ENCODE measurements around the gene TRIM67. TPM values are rescaled to one million over a fixed set of nuclear protein-coding genes. Genes with fewer than 3 reads are reported as not detected.

TRIM67 gene
- total RNA-seq, 2 experiments from 2014 or later, result not detected

DNA sequence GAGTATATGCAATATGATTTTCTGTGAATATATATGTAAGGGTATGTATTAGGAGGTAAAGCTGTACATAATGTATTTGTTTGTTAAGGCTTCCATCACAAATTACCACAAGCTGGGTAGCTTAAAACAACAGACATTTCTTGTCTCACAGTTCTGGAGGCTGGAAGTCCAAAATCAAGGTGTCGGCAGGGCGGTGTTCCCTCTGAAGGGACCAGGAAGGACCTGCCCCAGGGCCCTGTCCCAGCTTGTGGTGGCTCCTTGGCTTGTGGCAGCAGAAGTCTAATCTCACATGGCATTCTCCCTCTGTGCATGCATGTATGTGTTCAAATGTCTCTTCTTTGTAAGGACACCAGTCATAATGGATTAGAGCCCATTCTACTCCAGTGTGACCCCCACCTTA is 17.1 kb downstream of the TRIM67 start:
- Mint-ChIP-seq H3K4me1 (no peaks in the 10 kb centered on the region), H3K27me3 (peaks cover 36% of the 10 kb centered on the region), H3K9me3 (no peaks in the 10 kb centered on the region), H3K36me3 (ENCODE audit: low read depth) (no peaks in the 10 kb centered on the region), H3K4me3 (no peak overlapping the region), H3K27ac (no peak overlapping the region)
- no peak for DNase-seq
- ChIA-PET POLR2A (no interaction called here), CTCF (no interaction called here)

DNA sequence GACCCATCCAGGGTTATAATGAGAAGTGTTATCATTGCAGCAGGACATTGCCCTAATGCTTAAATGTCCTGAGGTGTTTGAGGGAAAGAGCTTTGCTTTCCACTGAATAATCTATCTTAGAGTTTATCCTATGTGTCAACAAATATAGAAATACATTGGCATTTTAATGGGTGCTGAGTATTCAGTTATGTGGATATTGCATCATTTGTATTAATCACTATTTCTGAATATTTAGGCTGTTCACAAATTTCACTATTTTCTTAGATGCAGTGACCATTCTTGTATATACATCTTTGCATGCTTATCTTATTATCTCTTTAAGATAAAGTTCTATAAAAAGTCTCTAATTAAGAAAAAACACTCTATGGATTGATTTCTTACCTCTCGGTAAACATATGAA is 18.2 kb downstream of the TRIM67 start:
- POLR2A ChIA-PET, result no interaction called here
- DNase-seq, result no peak
- Mint-ChIP-seq H3K9me3 (no peaks in the 10 kb centered on the region), H3K4me3 (no peak overlapping the region), H3K27me3 (peaks cover 31% of the 10 kb centered on the region), H3K4me1 (no peaks in the 10 kb centered on the region), H3K36me3 (ENCODE audit: low read depth) (no peaks in the 10 kb centered on the region), H3K27ac (no peak overlapping the region)
- CTCF ChIA-PET, result no interaction called here

DNA sequence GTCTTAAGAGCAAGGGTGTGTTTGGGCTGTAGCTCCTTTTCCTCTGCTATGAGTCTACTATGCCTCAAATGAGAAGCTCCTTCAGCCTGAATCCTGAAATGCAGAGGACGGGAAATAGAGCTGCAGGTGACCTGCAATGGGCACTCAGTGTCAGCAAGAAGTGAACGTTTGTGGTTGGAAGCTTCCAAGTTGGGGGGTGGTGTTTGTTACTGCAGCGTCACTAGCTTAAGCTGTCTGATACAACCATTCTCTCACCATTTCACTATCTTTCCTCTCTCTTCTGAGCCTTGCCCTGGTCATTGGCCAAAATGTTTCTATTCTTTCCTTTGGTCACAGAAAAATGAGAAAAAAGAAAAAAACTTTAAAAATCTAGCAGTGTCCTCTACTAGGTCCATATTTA is 19.4 kb downstream of the TRIM67 start:
- Mint-ChIP-seq H3K4me3 (no peak overlapping the region), H3K27ac (no peak overlapping the region), H3K27me3 (peaks cover 26% of the 10 kb centered on the region), H3K9me3 (no peaks in the 10 kb centered on the region), H3K4me1 (no peaks in the 10 kb centered on the region), H3K36me3 (ENCODE audit: low read depth) (no peaks in the 10 kb centered on the region)
- DNase-seq, result no peak
- ChIA-PET CTCF (no interaction called here), POLR2A (no interaction called here)

DNA sequence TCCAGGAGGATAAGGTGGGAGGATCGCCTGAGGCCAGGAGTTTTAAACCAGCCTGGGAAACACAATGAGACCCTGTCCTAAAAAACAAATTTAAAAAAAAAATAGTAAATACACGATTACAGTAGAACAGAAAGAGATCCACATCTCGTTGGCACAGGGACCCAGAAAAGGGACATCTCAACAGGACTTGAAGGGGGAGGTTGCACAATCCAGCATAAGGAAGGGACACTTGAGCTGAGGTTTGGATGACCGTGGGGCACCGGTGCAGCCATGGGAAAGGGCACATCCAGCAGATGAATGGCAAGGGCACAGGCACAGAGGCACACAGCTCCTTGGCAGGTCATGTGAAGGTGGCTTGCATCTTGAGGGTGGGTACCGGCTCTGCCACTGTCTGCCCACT is 20.5 kb downstream of the TRIM67 start:
- Mint-ChIP-seq H3K27ac (no peak overlapping the region), H3K4me1 (no peaks in the 10 kb centered on the region), H3K9me3 (no peaks in the 10 kb centered on the region), H3K4me3 (no peak overlapping the region), H3K36me3 (ENCODE audit: low read depth) (no peaks in the 10 kb centered on the region), H3K27me3 (peaks cover 21% of the 10 kb centered on the region)
- ChIA-PET CTCF (no interaction called here), POLR2A (no interaction called here)
- no peak for DNase-seq

DNA sequence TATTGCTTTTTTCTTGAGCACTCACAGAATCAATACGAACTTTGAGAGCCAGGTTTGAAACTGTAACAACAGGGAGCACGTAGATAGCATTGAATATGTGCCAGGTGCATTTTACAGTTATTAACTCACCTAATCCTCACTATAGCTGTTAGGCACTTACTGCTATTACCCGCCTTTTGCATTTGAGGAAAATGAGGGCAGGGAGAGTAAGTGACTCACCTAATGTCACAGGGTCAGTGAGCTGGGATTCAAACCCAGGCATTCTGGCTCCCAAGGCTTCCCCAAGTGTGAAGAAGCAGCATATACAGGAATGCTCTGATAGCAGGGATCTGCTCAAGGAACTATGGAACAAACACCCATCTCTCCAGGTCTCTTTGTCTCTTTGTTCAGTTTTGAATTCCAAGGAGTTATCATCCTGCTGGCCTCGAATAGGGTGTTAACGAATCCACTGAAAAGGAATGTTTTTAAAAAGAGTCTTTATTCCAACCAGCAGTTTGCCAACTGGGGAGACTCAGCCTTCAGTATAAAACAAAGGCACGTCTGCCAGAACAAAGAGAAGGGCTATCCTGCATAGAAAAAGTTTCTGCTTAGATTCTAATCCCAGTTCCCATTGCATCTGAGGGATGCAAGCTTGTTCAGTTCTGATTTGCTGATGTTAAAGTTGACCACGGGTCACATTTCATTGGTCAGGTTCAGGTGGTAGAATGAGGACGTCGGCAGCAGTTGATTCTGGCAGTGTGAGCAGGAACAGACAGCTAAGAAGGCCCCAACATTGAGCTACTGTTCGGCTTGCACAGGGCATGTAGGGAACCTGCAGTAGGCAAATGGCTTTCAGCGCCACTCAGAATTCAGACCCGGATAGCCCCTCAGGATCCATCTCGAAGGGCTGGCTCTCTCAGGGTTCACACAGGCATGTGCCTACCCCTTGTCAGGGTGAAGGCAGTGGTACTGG is 22.1 kb downstream of the TRIM67 start:
- Mint-ChIP-seq H3K4me3 (no peak overlapping the region), H3K36me3 (ENCODE audit: low read depth) (no peaks in the 10 kb centered on the region), H3K27me3 (peaks cover 18% of the 10 kb centered on the region), H3K4me1 (no peaks in the 10 kb centered on the region), H3K9me3 (no peaks in the 10 kb centered on the region), H3K27ac (no peak overlapping the region)
- ChIA-PET POLR2A (no interaction called here), CTCF (no interaction called here)
- DNase-seq, result no peak

DNA sequence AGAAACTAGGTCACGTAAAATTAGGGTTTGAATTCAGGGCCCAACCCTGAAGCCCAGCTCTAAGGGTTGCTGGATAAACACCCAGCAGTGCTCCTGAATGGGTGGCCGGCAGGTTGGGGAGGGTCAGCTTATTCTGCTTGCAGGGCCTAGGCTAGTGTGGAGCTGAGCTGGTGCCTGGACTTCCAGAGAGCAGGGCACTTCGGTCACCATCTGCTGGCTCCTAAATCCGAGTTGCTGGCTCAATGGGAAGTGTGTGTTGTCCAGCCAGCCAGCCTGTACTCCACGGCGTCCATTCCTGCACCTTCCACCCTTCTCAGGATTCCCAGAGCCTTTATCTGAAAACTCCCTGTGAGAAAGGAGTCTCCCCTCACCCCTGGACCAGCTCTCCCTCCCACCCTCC is 23.0 kb downstream of the TRIM67 start:
- no peak overlapping the region for H3K27ac Mint-ChIP-seq
- H3K27me3 Mint-ChIP-seq, result peaks cover 12% of the 10 kb centered on the region
- H3K36me3 Mint-ChIP-seq (ENCODE audit: low read depth), result no peaks in the 10 kb centered on the region
- no peak overlapping the region for H3K4me3 Mint-ChIP-seq
- no peaks in the 10 kb centered on the region for H3K9me3 Mint-ChIP-seq
- H3K4me1 Mint-ChIP-seq, result no peaks in the 10 kb centered on the region
- ChIA-PET CTCF (interaction anchor here (0.6 to 0.8 kb wide), 3 partner anchors 9 to 26 kb away, joined by 3 to 7 read pairs (median 3); no protein-coding TSS in a partner anchor), POLR2A (no interaction called here)
- DNase-seq, result no peak

DNA sequence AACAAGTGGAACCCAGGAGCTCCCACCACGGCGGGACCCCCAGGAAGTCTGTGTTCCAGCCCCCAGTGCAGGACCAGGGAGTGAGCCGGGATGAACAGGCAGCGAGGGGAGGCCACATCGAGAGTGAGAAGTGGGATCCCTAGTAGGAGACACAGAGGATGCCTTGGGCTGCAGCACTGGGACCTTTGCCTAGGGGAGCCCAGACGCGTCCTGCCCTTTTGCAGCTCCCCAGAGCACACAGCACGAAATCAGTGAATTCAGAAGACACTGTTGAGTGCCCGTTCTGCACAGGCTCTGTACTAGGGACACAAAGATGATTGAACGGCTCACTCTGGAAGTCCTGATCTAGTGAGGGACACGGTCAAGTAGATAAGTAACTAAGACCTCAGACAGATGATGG is 23.5 kb downstream of the TRIM67 start:
- no peak for DNase-seq
- Mint-ChIP-seq H3K9me3 (no peaks in the 10 kb centered on the region), H3K27me3 (peaks cover 14% of the 10 kb centered on the region), H3K27ac (no peak overlapping the region), H3K36me3 (ENCODE audit: low read depth) (no peaks in the 10 kb centered on the region), H3K4me3 (no peak overlapping the region), H3K4me1 (no peaks in the 10 kb centered on the region)
- CTCF ChIA-PET, result interaction anchor here (0.6 to 0.8 kb wide), 3 partner anchors 10 to 26 kb away, joined by 3 to 7 read pairs (median 3); no protein-coding TSS in a partner anchor
- POLR2A ChIA-PET, result no interaction called here

DNA sequence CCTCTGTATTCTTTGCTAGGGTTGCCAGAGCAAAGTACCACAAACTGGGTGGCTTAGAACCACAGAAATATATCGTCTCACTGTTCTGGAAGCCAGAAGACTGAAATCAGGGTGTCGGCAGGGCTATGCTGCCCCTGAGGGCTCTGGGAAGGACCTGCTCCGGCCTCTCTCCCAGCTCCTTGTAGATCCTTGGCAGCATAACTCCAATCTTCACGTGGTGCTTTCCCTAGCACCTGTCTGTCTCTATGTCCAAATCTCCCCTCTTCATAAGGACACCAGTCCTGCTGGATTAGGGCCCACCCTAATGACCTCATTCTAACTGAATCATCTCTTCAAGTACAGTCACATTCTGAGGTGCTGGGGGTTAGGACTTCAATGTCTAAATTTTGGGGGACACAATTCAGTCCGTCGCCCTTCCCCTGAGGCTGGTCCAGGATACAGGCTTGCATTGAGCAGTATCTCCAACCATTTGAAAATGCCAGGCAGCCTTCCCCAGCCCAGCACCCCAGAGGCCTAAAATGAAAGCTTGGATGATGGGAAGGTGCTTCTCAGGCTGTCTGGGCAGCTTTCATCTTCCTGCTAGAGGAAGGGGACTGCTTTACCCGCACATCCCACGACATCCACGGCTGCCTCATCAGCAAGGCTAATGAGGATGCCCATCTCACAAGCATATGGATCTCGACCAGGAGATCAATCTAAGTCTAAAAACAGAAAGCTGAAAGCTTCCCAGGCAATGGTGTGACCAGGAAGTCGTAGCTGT is 24.7 kb downstream of the TRIM67 start:
- H3K4me3 Mint-ChIP-seq, result no peak overlapping the region
- no peaks in the 10 kb centered on the region for H3K9me3 Mint-ChIP-seq
- no peak for DNase-seq
- H3K27me3 Mint-ChIP-seq, result peaks cover 12% of the 10 kb centered on the region
- POLR2A ChIA-PET, result no interaction called here
- no peaks in the 10 kb centered on the region for H3K4me1 Mint-ChIP-seq
- no peaks in the 10 kb centered on the region for H3K36me3 Mint-ChIP-seq (ENCODE audit: low read depth)
- H3K27ac Mint-ChIP-seq, result no peak overlapping the region
- CTCF ChIA-PET, result interaction anchor here (0.8 kb wide), 1 partner anchor 20 kb away, joined by 3 read pairs; no protein-coding TSS in a partner anchor

DNA sequence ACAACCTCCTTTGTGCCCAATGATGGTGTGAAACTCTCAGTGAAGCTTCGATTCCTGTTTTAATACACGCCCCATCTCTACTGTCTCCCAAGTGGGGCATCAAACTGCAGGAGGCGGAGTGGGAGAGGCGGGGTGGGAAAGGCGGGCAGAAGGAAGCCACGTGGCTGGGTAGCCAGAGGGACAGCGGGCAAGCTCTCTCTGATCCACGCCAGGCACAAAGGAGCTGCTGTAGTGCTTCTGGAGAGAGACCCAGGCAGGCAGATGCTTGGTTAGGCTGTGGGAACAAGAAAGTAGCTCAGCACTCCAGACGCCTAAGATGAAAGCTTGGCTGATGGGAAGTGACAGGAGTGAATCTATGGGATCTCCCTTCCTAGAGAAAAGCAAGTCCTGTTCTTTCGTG is 25.7 kb downstream of the TRIM67 start:
- H3K4me1 Mint-ChIP-seq, result no peaks in the 10 kb centered on the region
- H3K27ac Mint-ChIP-seq, result no peak overlapping the region
- no peak for DNase-seq
- no peaks in the 10 kb centered on the region for H3K36me3 Mint-ChIP-seq (ENCODE audit: low read depth)
- H3K9me3 Mint-ChIP-seq, result no peaks in the 10 kb centered on the region
- ChIA-PET POLR2A (no interaction called here), CTCF (interaction anchor here (0.8 to 1.0 kb wide), 2 partner anchors 9 to 19 kb away, joined by 3 read pairs; no protein-coding TSS in a partner anchor)
- H3K27me3 Mint-ChIP-seq, result peaks cover 12% of the 10 kb centered on the region
- no peak overlapping the region for H3K4me3 Mint-ChIP-seq

DNA sequence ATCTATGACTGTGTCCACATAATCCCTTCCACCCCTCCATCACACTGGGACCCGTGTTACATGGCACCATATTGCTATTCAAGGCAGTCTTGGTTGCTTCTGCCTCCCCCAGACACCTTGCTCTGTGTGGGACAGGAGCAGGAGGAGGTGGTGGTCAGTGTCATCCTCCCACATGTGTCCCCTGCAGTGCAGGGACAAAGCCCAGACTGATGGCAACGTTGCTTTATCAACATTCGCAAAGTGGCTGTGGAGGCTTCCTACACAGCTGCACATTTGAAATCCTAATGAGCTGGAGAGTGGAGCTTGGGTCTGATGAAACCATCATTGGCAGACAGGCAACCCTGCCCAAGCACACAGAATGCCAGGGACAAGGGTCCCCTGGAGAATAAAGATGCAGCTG is 26.2 kb downstream of the TRIM67 start:
- Mint-ChIP-seq H3K4me1 (no peaks in the 10 kb centered on the region), H3K27ac (no peak overlapping the region), H3K27me3 (peaks cover 12% of the 10 kb centered on the region), H3K4me3 (no peak overlapping the region), H3K36me3 (ENCODE audit: low read depth) (no peaks in the 10 kb centered on the region), H3K9me3 (no peaks in the 10 kb centered on the region)
- ChIA-PET CTCF (interaction anchor here (1.0 kb wide), 1 partner anchor 8 kb away, joined by 3 read pairs; no protein-coding TSS in a partner anchor), POLR2A (no interaction called here)
- no peak for DNase-seq

DNA sequence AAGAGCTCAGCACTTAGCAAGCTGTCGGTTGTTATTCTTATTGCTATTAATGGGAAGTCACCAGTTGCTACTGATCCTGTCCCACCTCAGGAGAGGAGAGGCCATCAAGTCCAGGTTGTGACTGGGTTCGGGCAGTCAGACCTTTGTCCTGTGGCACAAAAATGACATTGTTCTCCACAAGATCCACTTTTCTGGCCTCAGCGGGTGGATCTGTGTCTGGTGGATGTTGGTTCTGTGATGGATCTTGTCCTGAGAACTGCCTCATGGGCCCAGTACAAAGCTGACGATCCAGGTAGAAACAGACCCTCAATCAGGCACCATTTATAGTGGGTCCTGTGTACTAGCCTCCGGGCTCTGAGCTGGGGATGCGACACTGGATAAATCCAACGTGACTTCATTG is 26.9 kb downstream of the TRIM67 start:
- Mint-ChIP-seq H3K4me1 (no peaks in the 10 kb centered on the region), H3K4me3 (no peak overlapping the region), H3K36me3 (ENCODE audit: low read depth) (no peaks in the 10 kb centered on the region), H3K27me3 (peaks cover 15% of the 10 kb centered on the region), H3K27ac (no peak overlapping the region), H3K9me3 (no peaks in the 10 kb centered on the region)
- POLR2A ChIA-PET, result no interaction called here
- CTCF ChIA-PET, result no interaction called here
- no peak for DNase-seq

DNA sequence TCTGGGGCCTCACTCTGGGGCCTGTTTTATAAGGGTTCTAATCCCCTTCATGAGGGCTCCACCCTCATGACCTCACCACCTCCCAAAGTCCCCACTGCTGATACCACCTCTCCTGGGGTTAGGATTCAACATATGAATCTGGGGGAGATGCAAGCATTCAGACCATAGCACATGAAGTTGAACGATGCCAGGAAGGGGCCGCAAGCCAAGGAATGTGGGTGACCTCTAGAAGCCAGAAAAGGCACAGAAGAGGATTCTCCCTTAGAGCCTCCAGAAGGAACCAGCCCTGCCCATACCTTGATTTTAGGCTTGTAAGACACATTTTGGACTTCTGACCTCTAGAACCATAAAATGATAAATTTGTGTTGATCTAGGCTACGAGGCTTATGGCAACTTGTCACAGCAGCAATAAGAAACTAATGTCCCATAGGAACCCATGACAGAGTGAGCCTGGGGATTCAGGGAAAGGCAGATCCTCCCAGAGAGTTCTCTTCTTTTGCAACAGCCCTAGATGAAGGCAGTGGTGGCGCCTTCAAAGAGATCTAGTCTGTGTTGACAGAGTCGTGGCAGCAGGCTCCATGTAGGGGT is 27.9 kb downstream of the TRIM67 start:
- H3K4me3 Mint-ChIP-seq, result no peak overlapping the region
- no peak for DNase-seq

DNA sequence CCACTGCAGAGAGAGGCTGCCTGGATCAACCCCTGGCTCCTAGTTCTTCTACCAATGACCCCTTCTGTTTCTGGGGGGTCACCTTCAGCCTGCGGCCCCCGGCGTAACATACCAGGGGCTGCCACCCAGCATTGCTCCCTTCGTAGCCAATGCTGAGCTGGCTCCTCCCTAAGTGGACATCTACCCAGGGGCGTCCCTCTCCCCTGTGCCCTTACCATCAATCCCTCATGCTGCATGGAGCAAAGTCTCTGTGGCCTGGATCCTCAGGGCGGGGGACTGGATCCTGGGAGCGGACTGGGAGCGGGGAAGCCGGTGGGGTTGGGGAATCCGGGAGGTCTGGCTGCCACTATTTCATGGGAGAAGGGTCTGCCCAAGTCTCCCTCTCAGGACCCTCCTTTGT is 28.6 kb downstream of the TRIM67 start:
- POLR2A ChIA-PET, result no interaction called here
- Mint-ChIP-seq H3K4me1 (no peaks in the 10 kb centered on the region), H3K27me3 (peaks cover 15% of the 10 kb centered on the region)

More for the DNA sequence above, 27.9 kb downstream of the TRIM67 start:
- ChIA-PET CTCF (no interaction called here), POLR2A (no interaction called here)
- Mint-ChIP-seq H3K4me1 (no peaks in the 10 kb centered on the region), H3K9me3 (no peaks in the 10 kb centered on the region), H3K36me3 (ENCODE audit: low read depth) (no peaks in the 10 kb centered on the region), H3K27ac (no peak overlapping the region), H3K27me3 (peaks cover 15% of the 10 kb centered on the region)

More for the DNA sequence above, 28.6 kb downstream of the TRIM67 start:
- CTCF ChIA-PET, result no interaction called here
- H3K4me3 Mint-ChIP-seq, result no peak overlapping the region
- H3K36me3 Mint-ChIP-seq (ENCODE audit: low read depth), result no peaks in the 10 kb centered on the region
- no peak for DNase-seq
- no peak overlapping the region for H3K27ac Mint-ChIP-seq
- no peaks in the 10 kb centered on the region for H3K9me3 Mint-ChIP-seq

Data from activated CD4-positive, alpha-beta T cell treated with anti-CD3 and anti-CD28 coated beads, Interleukin-2, amount 10 ng/mL, durations not matched to agents 7 days and 5 days (primary cell).